ENCODE data around the gene CTSZ.

Gene CTSZ

DNA sequence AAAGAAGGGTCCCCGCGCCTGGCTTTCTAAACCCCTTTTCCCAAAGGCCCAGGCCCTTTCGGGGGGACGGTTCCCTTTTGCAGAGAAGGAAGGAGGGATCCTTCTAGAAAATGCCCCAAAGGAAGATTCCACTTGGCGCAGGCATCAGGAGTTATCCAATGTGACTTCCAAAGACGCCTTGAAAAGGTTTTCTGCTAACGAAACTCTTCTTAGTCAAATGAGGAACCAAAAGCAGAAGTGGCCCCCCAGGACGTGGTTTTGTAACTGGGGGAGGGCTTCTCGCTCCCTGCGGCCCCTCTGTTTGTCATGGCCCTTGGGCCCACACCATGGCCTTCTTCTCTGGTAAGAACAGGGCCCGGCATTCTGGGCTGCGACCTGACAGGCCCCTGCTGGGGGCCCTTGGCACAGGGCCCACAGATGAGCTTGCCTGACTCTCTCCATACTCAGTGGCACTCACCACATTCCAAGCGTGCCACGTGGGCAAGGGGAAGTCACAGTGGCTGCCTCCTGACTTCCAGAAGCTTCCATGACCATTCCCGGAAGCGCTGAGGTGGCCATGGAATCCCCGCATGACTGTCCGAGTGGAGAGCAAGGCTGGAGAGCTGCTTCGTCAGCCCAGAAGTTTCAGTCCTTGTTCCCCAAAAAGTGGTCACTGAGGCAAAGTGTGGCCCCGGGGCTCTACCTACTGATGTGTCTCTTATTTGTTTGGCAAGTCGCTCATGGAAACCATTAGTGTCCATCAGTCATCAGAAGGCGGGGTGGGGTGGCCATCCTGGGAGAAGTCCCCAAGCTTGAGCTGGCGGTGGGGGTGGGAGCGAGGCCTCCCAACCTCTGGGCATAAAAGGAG is 834 bp upstream of the CTSZ start:
- peak overlapping the region; percentile 74 to 98 (median 82) for H3K9ac ChIP-seq
- peaks cover 0 to 14% (median 0%) of the 10 kb centered on the region in 11 experiments; a peak in 6 of 22 replicates for H3K36me3 ChIP-seq
- no peak for TF ChIP-seq Cebpa-rat (IDR thresholded peaks at IDR 0.05)
- H4K20me1 ChIP-seq = peaks cover 0 to 28% (median 16%) of the 10 kb centered on the region in 11 experiments; a peak in 16 of 22 replicates
- peak overlapping the region; percentile 68 to 99 (median 85) for H3K27ac ChIP-seq
- H3K9me3 ChIP-seq (replicated peaks in 1 of 11) = no peaks in the 10 kb centered on the region
- H3K4me3 ChIP-seq = peak overlapping the region; percentile 55 to 78 (median 64)
- peak overlapping the region; percentile 95 to 100 (median 97) for H3K4me2 ChIP-seq
- H3K4me1 ChIP-seq = peaks cover 58 to 93% (median 72%) of the 10 kb centered on the region in 10 experiments
- peaks cover 0 to 22% (median 15%) of the 10 kb centered on the region in 11 experiments; a peak in 16 of 22 replicates for H3K27me3 ChIP-seq

DNA sequence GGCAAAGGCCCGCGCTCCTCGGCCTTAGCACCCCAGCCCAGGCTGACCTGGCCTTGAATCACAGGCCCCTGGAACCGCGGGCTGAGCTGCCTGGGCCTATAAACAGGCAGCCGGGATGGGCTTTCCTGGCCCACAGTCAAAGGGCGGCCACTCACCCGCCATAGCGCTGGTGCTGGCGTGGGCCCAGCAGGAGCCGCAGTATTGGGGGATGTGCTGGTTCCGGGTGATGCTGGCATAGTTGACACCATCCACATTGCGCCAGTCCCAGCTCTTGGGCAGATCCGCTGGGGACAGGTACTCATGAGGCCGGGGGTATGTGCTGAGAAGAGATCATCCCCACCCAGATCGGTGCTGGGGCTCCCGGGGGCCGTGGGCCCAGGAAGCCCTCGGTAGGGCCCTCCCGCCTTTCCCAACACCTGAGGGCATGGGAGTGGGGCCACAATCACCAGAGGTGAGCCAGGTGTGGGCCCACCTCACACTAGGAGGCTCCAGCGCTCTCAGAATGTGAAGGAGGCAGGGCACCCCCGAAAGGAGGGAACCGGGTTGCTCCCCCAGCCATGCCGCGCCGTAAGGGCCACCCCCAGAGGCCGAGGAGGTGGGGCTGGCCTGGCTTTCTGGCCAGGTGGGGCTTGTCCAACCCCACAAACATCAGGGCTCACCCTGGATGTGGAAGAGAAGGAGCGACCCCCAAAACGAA is 739 bp downstream of the CTSZ start:
- Histone ChIP-seq H3K4me2 (peak overlapping the region; percentile 95 to 100 (median 97)), H3K4me3 (peak overlapping the region; percentile 55 to 78 (median 64)), H3K9ac (peak overlapping the region; percentile 74 to 98 (median 82)), H3K9me3 (replicated peaks in 1 of 11) (no peaks in the 10 kb centered on the region), H4K20me1 (peaks cover 0 to 36% (median 28%) of the 10 kb centered on the region in 11 experiments; a peak in 16 of 22 replicates), H3K27ac (peak overlapping the region; percentile 68 to 99 (median 85)), H3K4me1 (peaks cover 61 to 98% (median 70%) of the 10 kb centered on the region in 10 experiments), H3K27me3 (peaks cover 0 to 22% (median 15%) of the 10 kb centered on the region in 11 experiments; a peak in 16 of 22 replicates), H3K36me3 (peaks cover 0 to 30% (median 0%) of the 10 kb centered on the region in 11 experiments; a peak in 10 of 22 replicates)
- no peak for TF ChIP-seq Cebpa-rat (IDR thresholded peaks at IDR 0.05)

DNA sequence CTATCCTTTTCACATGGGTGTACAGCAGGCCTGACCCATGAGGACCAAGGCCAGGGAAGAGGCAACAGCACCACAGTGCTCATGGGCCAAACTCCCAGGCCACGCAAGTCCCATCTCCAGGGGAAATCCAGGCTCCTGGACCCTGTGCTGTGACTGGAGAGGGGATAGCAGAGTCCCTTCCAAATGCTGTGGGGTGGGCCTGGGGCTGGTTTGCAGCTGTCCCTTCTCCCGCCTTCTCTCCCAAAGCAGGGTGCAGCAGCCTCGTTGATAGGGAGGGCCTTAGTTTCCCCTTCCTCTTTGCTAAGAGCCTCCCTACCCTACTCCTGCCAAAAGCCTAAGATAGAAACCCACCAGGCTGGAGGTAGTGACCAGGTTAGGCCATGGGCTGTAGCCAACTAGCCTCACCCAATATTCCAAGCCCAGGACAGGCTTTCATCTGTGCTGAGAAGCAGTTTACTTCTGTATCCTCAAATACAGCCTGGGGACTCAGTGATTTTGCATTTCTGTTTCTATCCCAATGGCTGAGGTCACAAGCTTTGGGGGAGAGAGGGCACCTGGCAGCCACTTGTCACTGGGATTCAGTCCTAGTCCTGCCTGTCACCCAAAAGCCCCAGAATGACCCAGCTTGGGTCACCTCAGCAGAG is 1.4 kb downstream of the CTSZ start:
- TF ChIP-seq Cebpa-rat (IDR thresholded peaks at IDR 0.05) = no peak
- Histone ChIP-seq H3K9ac (peak overlapping the region; percentile 74 to 98 (median 82); a peak in 20 of 22 replicates), H3K9me3 (replicated peaks in 1 of 11) (no peaks in the 10 kb centered on the region), H3K27me3 (peaks cover 0 to 22% (median 15%) of the 10 kb centered on the region in 11 experiments; a peak in 16 of 22 replicates), H3K27ac (peak overlapping the region in 9 of 11 experiments; percentile 72 to 99 (median 92); a peak in 16 of 22 replicates), H3K36me3 (peaks cover 0 to 37% (median 0%) of the 10 kb centered on the region in 11 experiments; a peak in 10 of 22 replicates), H4K20me1 (peaks cover 0 to 43% (median 28%) of the 10 kb centered on the region in 11 experiments; a peak in 16 of 22 replicates), H3K4me3 (peak overlapping the region; percentile 55 to 78 (median 64); a peak in 16 of 20 replicates), H3K4me1 (peaks cover 57 to 92% (median 66%) of the 10 kb centered on the region in 10 experiments), H3K4me2 (peak overlapping the region; percentile 95 to 100 (median 97))

DNA sequence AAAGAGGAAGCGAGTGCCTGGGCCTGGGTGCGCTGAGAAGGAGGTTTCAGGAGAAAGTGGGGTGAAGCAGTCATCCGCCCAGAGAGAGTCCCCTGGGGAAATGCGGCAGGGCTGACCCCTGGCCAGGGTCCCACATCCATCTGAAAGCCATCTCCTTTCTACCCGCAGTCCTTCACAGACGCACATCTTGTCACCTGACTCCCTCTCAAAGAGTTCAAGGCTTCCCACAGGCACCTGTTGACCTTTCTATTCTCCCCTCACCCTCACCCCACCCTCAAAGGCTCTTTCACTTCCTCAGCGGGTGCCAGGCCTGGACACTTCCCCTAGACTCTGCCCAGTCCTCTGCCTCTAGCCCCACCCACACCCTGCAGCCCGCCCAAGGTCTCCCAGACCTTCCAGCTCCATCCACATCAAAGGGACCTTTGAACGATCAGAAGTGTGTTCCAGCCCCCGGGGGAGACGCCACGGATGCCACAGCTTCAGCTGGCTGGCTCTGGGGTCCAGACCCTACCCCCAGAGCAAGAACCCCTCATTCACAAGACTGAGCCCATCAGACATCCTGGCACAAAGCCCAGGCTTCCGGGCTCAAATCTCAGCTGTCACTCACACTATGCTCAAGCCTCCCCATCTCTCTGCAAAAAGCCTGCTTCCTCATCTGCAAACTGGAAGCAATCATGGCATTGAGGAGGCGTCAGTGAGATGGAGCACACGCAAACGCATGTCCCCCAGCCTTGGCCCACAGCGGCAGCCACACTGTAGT is 2.1 kb downstream of the CTSZ start:
- TF ChIP-seq Cebpa-rat (IDR thresholded peaks at IDR 0.05) = no peak
- peak overlapping the region in 8 of 10 experiments; percentile 2 to 78 (median 68); a peak in 13 of 20 replicates for H3K4me3 ChIP-seq
- H3K27me3 ChIP-seq = peaks cover 0 to 22% (median 15%) of the 10 kb centered on the region in 11 experiments; a peak in 16 of 22 replicates
- peak overlapping the region in 10 of 11 experiments; percentile 10 to 98 (median 82); a peak in 15 of 22 replicates for H3K9ac ChIP-seq
- H3K9me3 ChIP-seq (replicated peaks in 1 of 11) = no peaks in the 10 kb centered on the region
- peak overlapping the region in 10 of 11 experiments; percentile 6 to 99 (median 88); a peak in 17 of 22 replicates for H3K27ac ChIP-seq
- H4K20me1 ChIP-seq = peaks cover 0 to 50% (median 28%) of the 10 kb centered on the region in 11 experiments; a peak in 16 of 22 replicates
- peaks cover 0 to 44% (median 0%) of the 10 kb centered on the region in 11 experiments; a peak in 10 of 22 replicates for H3K36me3 ChIP-seq
- H3K4me1 ChIP-seq = peaks cover 57 to 85% (median 66%) of the 10 kb centered on the region in 10 experiments
- H3K4me2 ChIP-seq = peak overlapping the region; percentile 95 to 100 (median 97)

DNA sequence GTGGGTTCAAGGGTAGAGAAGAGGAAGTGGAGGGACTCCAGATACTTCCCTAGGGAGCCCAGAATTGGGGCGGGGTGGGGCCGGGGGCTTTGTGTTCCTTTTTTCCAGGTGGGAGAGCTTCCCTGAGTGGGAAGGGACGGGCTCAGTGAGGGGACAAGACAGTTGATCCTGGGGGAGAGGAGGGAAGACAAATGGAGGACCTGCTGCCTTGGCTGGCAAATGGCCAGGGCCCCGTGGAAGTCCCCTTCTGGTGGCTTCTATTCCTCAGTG is 2.6 kb downstream of the CTSZ start:
- Histone ChIP-seq H3K36me3 (peaks cover 0 to 49% (median under 1%) of the 10 kb centered on the region in 11 experiments; a peak in 11 of 22 replicates), H3K9ac (peak overlapping the region in 10 of 11 experiments; percentile 2 to 98 (median 82); a peak in 15 of 22 replicates), H3K4me1 (peaks cover 57 to 79% (median 66%) of the 10 kb centered on the region in 10 experiments), H4K20me1 (peaks cover 0 to 55% (median 28%) of the 10 kb centered on the region in 11 experiments; a peak in 16 of 22 replicates), H3K9me3 (replicated peaks in 1 of 11) (no peaks in the 10 kb centered on the region), H3K4me3 (peak overlapping the region in 7 of 10 experiments; percentile 12 to 78 (median 70); a peak in 11 of 20 replicates), H3K27ac (peak overlapping the region in 9 of 11 experiments; percentile 37 to 98 (median 85); a peak in 16 of 22 replicates), H3K27me3 (peaks cover 0 to 22% (median 15%) of the 10 kb centered on the region in 11 experiments; a peak in 16 of 22 replicates), H3K4me2 (peak overlapping the region; percentile 95 to 100 (median 97))
- no peak for TF ChIP-seq Cebpa-rat (IDR thresholded peaks at IDR 0.05)

DNA sequence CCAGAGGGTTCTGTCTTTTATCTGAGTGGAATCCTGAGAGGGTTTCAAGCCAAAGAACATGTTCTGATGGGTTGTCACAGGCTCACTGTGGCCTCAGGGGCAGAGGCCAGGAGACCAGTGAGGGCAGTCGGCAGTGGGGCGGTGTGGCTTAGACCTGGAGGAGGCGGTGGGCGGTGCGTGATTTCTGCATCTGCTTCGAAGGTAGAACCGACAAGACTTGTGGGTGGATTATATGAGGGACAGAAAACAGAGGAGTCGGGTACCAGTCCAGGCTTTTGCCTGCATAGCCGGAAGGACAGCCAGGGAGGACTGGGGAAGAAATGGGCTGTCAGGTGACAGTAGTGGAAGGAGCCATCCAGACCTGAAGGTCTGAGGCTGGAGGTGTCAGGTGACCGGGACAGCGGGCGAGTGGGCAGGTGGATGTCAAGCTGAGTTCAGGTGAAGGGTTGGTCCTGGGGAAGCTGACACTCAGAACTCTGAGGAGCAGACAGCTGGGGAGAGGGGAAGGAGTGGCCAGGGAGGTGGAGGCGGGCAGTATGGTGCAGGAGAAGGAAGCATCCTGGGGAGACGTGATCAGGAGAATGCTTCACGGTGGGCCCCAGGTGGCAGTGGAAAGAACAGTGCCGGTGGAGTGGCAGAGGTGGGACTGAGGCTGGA is 3.1 kb downstream of the CTSZ start:
- peak overlapping the region in 9 of 11 experiments; percentile 10 to 98 (median 82); a peak in 12 of 22 replicates for H3K9ac ChIP-seq
- H3K36me3 ChIP-seq = peaks cover 0 to 54% (median 5%) of the 10 kb centered on the region in 11 experiments; a peak in 11 of 22 replicates
- H4K20me1 ChIP-seq = peaks cover 0 to 59% (median 28%) of the 10 kb centered on the region in 11 experiments; a peak in 16 of 22 replicates
- peaks cover 57 to 75% (median 63%) of the 10 kb centered on the region in 10 experiments for H3K4me1 ChIP-seq
- H3K27me3 ChIP-seq = peaks cover 0 to 22% (median 15%) of the 10 kb centered on the region in 11 experiments; a peak in 16 of 22 replicates
- peak overlapping the region in 5 of 10 experiments; percentile 65 to 78 (median 73); a peak in 9 of 20 replicates for H3K4me3 ChIP-seq
- TF ChIP-seq Cebpa-rat (IDR thresholded peaks at IDR 0.05) = no peak
- H3K9me3 ChIP-seq (replicated peaks in 1 of 11) = no peaks in the 10 kb centered on the region
- H3K4me2 ChIP-seq = peak overlapping the region; percentile 95 to 100 (median 97)
- peak overlapping the region in 9 of 11 experiments; percentile 37 to 98 (median 85); a peak in 14 of 22 replicates for H3K27ac ChIP-seq
